Cardiac fibroblast (primary cell): Measurements from ENCODE around the gene FGD3.

Experiments
- DNase-seq, 2 donors: peaks; one replicate each; pipeline versions ENCODE4 v3.0.0 to v3.0.0-alpha.2; 2010; ENCODE audit warnings: low read depth in 2 of 2
- H3K4me3 ChIP-seq, 2 donors: replicated peaks in 1 of 2; 1 replicate in 1 of 2; 2 replicates in 1 of 2; pipeline ENCODE4 v1.5.1; 2011; ENCODE audit warnings: low read depth in 2 of 2, low read length in 2 of 2, mild to moderate bottlenecking in 2 of 2, moderate library complexity in 1 of 2
- CTCF ChIP-seq: IDR thresholded peaks from one replicate; pipeline ENCODE4 v1.5.1; 2011; ENCODE audit warnings: low read depth, mild to moderate bottlenecking, low read length, inconsistent platforms

The FGD3 gene

GRCh38 chr9:93057042-93057702 lies 109.8 kb downstream of the FGD3 start:
- no peak for TF ChIP-seq CTCF
- no peak overlapping the region for H3K4me3 ChIP-seq
- DNase-seq = no peak

- H3K4me3 ChIP-seq = no peak overlapping the region
- TF ChIP-seq CTCF = no peak
- no peak for DNase-seq
Measured at GRCh38 chr9:93057703-93058354, 110.5 kb downstream of the FGD3 start.

GRCh38 chr9:93058355-93059010 lies 111.2 kb downstream of the FGD3 start, which contains the start of gene SUSD3:
TSS of gene SUSD3 (plus strand) at chr9:93058701. CDS start at chr9:93058743, 42 bp downstream.
- peak within 1 kb of the TSS; percentile 28 to 30 for H3K4me3 ChIP-seq
- no peak for TF ChIP-seq CTCF
- peak; percentile 9 to 71 for DNase-seq

- no peak for TF ChIP-seq CTCF
- H3K4me3 ChIP-seq = peak overlapping the region; percentile 28 to 30
- no peak for DNase-seq
Measured at GRCh38 chr9:93059011-93059714, 111.8 kb downstream of the FGD3 start.

- no peak for TF ChIP-seq CTCF
- H3K4me3 ChIP-seq = no peak overlapping the region
- DNase-seq = no peak
Measured at GRCh38 chr9:93059715-93060578, 112.6 kb downstream of the FGD3 start.

GRCh38 chr9:93060746-93061259 lies 113.5 kb downstream of the FGD3 start:
- no peak overlapping the region for H3K4me3 ChIP-seq
- DNase-seq = peak; percentile 56 to 62

More at GRCh38 chr9:93060746-93061259, 113.5 kb downstream of the FGD3 start:
- TF ChIP-seq CTCF = no peak
